GM10266 (cell line): Measurements from ENCODE around the gene KIF6.
"Not testable (repeated sequence)": the region's sequence is repeated elsewhere in the genome, so short reads cannot be mapped to it uniquely, and the experiment has no call there.

Experiments
- DNase-seq: peaks from one replicate; pipeline ENCODE4 v3.0.0; 2012; ENCODE audit errors: extremely low spot score
- TF ChIP-seq, protein P1 (sequence below): IDR thresholded peaks from 2 replicates; pipeline ENCODE4 v1.5.1; 2012; ENCODE audit warnings: mild to moderate bottlenecking, low read depth; ENCODE audit not compliant: control insufficient read depth, insufficient read depth; ENCODE audit errors: missing control alignments

Gene KIF6

DNA sequence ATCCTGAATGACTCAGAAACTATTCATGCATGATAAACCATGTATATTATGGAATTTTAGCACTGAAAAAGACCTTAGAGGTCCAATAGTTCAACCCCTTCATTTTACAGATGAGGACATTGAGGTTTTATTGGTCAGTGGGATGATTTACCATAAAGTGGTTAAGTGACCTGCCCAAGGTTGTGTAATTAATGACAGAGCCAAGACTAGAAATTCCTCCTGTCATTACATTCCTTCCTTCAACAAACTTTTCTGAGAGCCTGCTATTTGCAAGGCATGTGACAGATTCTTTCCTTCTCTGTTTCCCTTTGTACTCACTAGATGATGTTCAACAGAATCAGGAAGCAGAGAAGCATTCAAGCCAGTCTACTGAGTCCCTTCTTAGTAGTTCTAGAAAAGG, 232.0 kb downstream of the KIF6 start:
- TF ChIP-seq, protein P1, sequence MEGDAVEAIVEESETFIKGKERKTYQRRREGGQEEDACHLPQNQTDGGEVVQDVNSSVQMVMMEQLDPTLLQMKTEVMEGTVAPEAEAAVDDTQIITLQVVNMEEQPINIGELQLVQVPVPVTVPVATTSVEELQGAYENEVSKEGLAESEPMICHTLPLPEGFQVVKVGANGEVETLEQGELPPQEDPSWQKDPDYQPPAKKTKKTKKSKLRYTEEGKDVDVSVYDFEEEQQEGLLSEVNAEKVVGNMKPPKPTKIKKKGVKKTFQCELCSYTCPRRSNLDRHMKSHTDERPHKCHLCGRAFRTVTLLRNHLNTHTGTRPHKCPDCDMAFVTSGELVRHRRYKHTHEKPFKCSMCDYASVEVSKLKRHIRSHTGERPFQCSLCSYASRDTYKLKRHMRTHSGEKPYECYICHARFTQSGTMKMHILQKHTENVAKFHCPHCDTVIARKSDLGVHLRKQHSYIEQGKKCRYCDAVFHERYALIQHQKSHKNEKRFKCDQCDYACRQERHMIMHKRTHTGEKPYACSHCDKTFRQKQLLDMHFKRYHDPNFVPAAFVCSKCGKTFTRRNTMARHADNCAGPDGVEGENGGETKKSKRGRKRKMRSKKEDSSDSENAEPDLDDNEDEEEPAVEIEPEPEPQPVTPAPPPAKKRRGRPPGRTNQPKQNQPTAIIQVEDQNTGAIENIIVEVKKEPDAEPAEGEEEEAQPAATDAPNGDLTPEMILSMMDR: no peak
- DNase-seq: no peak

DNA sequence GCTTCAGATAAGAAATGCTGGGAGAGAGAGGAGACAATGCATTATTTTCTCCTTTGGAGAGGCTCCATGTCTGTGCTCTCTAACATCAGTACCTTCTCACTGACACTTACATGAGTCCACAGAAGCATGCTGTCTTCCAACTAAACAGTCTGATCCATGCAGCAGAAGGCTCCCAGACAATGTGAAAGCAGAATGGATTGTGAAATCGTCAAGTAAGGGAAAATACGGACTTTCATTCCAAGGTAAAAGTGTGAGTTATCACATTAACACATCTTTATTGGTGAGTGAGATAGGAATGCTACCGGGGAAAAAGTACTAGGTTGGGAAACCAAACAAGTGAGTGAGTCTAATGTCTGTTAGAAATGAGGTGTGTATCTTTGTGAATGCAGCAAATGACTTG, 235.1 kb downstream of the KIF6 start:
- TF ChIP-seq, protein P1: no peak
- DNase-seq: no peak

DNA sequence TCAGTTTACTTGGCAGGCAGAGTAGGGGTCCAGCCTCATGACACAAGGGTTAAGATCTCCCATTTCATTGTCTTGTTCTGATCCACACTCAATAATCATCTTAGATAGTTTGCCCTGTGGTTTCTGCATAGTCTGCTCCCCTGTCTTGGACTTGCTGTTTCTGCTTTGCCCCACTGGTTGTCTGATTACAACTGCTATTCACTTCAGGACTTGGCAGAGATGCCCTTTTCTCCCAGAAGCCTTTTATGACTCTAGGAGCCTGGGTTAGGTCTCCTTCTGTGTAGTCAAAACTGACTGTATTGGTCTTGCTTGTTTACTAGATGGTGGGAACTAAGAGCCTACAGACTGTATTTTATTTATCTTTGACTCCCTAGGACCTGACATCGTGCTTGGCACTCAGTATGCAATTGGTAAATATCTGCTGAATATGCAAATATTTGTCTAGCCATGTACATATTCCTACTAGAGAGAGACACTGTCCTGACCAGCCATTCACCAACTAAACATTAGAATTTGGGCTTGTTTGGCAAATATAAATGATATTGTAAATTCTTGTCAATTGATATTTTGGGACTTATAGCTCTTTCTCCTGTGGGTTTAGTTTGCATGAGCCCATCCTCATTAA, 236.8 kb downstream of the KIF6 start:
- no peak for DNase-seq
- TF ChIP-seq, protein P1: no peak

DNA sequence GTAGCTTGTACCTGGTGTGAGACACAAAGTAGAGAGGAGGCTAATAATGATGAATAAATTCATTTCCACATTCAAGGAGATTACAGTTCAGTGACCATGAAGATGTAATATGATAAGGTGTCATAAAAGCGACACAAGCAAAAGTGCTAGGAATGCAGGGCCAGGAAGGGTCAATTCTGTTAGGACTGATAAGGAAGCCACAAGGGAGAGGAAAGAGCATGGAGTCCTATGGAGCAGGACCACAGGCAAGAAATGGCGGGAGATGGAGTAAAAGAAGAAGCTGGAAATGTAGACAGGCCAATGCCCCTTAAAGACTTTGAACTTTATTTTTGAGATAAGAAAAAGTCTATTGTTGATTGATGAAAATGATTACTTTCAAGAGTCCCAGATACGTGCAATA, 240.9 kb downstream of the KIF6 start:
- TF ChIP-seq, protein P1: no peak

DNA sequence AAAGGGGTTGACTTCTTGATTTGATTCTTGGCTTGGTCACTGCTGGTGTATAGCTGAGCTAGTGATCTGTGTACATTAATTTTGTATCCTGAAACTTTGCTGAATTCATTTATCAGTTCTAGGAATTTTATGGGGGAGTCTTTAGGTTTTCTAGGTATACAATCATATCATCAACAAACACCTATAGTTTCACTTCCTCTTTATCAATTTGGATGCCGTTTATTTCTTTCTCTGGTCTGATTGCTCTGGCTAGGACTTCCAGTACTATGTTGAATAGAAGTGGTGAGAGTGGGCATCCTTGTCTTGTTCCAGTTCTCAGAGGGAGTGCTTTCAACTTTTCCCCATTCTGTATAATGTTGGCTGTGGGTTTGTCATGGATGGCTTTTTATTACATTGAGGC, 245.4 kb downstream of the KIF6 start:
- DNase-seq: not testable (repeated sequence)

More for the DNA sequence above, 240.9 kb downstream of the KIF6 start:
- no peak for DNase-seq

DNA sequence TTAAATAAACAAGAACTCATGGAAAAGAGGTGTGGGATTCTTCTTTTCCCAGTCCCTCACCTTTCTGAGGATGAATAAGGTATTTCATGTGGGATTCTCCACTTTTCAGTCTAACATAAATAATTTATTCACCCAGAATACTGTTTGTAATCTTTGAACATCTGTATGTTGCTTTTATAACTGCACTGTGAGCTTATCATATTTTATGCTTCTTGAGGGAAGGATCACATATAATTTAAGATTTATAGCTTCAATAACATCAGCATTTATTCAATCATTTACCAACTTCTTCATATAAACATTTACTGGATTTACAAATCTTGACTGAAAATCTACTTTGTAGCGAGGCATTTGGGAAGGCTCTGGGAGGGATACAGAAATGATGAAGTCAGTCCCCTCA, 248.5 kb downstream of the KIF6 start:
- TF ChIP-seq, protein P1: no peak
- no peak for DNase-seq

DNA sequence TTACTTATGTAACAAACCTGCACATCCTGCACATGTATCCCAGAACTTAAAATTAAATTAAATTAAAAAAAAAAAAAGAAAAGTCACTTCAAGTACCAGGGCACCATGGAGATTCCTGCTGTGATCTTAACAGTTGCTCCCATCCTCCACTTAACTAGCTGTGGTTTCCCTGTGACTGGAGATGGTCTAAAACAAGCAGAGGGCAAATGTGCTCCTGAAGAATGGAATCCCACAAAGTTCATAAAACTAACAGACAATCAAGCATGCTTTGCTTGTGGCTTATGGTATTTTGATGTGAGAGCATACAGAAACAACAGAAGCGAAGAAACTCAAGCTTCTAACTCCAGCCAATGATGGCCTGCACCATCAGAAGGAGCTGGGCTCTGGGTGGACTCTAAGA, 249.1 kb downstream of the KIF6 start:
- TF ChIP-seq, protein P1: no peak
- DNase-seq: no peak
